GM12801 (cell line): ENCODE results near the gene BTNL2.

Source experiments
- TF ChIP-seq, protein P1 (sequence below): IDR thresholded peaks from one replicate; pipeline ENCODE4 v1.5.1; 2011; ENCODE audit warnings: control low read depth; ENCODE audit not compliant: insufficient read length; ENCODE audit errors: extremely low read depth

The BTNL2 gene

GRCh38 chr6:32439602-32440214 lies 32.7 kb upstream of the BTNL2 start, which contains the start of gene HLA-DRA:
HLA-DRA (plus strand) TSS chr6:32439887; CDS start chr6:32439951, 64 bp downstream.
- TF ChIP-seq, protein P1, sequence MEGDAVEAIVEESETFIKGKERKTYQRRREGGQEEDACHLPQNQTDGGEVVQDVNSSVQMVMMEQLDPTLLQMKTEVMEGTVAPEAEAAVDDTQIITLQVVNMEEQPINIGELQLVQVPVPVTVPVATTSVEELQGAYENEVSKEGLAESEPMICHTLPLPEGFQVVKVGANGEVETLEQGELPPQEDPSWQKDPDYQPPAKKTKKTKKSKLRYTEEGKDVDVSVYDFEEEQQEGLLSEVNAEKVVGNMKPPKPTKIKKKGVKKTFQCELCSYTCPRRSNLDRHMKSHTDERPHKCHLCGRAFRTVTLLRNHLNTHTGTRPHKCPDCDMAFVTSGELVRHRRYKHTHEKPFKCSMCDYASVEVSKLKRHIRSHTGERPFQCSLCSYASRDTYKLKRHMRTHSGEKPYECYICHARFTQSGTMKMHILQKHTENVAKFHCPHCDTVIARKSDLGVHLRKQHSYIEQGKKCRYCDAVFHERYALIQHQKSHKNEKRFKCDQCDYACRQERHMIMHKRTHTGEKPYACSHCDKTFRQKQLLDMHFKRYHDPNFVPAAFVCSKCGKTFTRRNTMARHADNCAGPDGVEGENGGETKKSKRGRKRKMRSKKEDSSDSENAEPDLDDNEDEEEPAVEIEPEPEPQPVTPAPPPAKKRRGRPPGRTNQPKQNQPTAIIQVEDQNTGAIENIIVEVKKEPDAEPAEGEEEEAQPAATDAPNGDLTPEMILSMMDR, result no peak

DNA sequence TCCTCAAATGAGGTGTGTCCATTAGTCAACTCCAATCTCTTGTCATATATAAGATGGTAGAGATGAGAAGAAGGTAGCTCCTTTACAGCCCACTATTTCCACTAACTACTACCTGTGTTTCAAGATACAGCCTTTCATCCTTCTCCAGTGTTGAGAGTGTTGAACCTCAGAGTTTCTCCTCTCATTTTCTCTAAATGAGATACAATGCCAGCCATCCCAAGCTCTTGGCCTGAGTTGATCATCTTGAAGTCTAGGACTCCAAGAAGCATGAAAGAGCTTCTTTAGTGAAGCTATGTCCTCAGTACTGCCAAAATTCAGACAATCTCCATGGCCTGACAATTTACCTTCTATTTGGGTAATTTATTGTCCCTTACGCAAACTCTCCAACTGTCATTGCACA lies 32.2 kb upstream of the BTNL2 start:
- TF ChIP-seq, protein P1, result no peak

GRCh38 chr6:32436995-32437836 lies 30.2 kb upstream of the BTNL2 start:
- TF ChIP-seq, protein P1, result no peak

DNA sequence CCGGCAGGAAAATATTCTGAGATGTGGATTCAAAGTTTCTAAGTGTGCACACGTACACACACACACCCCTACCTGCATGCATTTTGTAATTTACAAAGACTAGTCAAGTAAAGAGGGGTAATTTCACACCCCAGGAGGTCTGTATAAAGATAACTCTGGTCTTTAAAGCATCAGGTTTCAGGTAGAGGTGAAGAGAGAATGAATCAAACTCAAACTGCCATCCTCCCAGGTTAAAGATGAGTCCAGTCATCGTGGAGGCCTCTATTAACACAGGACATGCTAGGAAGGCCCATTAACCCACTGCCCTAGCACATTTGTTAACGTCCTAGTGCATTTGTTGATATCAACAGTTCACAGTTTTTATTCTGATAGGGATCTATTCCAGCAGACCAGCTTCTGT lies 29.2 kb upstream of the BTNL2 start:
- TF ChIP-seq, protein P1, result no peak

- TF ChIP-seq, protein P1, result no peak
Measured at GRCh38 chr6:32432050-32432450, 25.1 kb upstream of the BTNL2 start.

DNA sequence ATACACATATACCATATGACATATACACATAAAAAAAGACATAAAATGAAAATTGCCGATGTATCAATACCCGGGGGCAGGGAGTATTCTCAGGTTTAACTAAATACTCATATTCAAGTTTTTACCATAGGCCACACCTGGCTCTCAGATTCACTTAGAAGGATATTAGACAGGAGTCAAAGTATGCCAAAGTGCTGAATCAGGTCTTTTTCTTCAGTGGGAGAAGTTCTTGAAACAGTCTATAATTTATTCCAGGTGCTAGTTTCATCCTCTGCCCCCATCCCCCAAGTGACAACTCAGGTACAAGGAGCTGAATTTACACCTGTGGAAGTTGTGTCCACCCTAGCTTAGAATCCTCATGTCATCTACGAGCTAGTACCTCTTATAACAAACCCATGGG lies 24.2 kb upstream of the BTNL2 start:
- TF ChIP-seq, protein P1, result no peak

- TF ChIP-seq, protein P1, result no peak
Measured at GRCh38 chr6:32430179-32430578, 23.2 kb upstream of the BTNL2 start.
